Adrenal gland (tissue), 12 donors: ENCODE results near the gene PLIN5. TPM values are rescaled to one million over a fixed set of nuclear protein-coding genes. Genes with fewer than 3 reads are reported as not detected.

Experiments used
- DNase-seq, 7 donors: peaks; one replicate each; pipeline ENCODE4 v3.0.0-alpha.2; 2019 to 2020
- H3K27ac ChIP-seq, 5 donors: fragments of 200-600 bp; sonication (generic) in 4 of 5; 1 replicate in 3 of 5; 2 replicates in 2 of 5; pipeline versions ENCODE4 v1.5.1 to v1.8.0; 2016 to 2020; ENCODE audit warnings: mild to moderate bottlenecking in 1 of 5
- H3K27me3 ChIP-seq: fragments of 200-600 bp; 2 replicates; pipeline ENCODE4 v1.8.0; 2021
- H3K36me3 ChIP-seq, 2 donors: fragments of 200-600 bp; replicated peaks in 1 of 2; 1 replicate in 1 of 2; 2 replicates in 1 of 2; pipeline versions ENCODE4 v1.5.1 to v1.8.0; 2018 to 2022
- H3K4me1 ChIP-seq, 2 donors: fragments of 200-600 bp; replicated peaks in 1 of 2; 1 replicate in 1 of 2; 2 replicates in 1 of 2; pipeline versions ENCODE4 v1.5.1 to v1.8.0; 2018 to 2021
- H3K4me3 ChIP-seq, 4 donors: fragments of 200-600 bp; sonication (generic) in 3 of 4; one replicate each; pipeline ENCODE4 v1.5.1; 2016 to 2018
- H3K9me3 ChIP-seq, 3 donors: fragments of 200-600 bp; sonication (generic) in 1 of 3; replicated peaks in 1 of 3; 1 replicate in 2 of 3; 2 replicates in 1 of 3; pipeline versions ENCODE4 v1.5.1 to v1.8.0; 2016 to 2021
- POLR2A ChIP-seq, 2 donors: fragments of 450-650 bp; IDR thresholded peaks; one replicate each; pipeline ENCODE4 v1.6.1; 2017; ENCODE audit warnings: antibody characterized with exemption in 2 of 2, mild to moderate bottlenecking in 2 of 2, moderate library complexity in 1 of 2
- WGBS, 4 donors: extraction: QIAGEN DNeasy Blood & Tissue Kit in 2 of 4; methylation state at CpG; one replicate each; pipeline versions ENCODE4 v1.1.5 to v1.1.7; 2013 to 2017; 5-methylcytosine and 5-hydroxymethylcytosine counted together
- intact Hi-C, 2 donors: fragments of 100-400 bp; cut with DNase I; formaldehyde crosslinking; loops; one replicate each; pipeline versions ENCODE4 v1.14.1 to v1.15.0; 2022 to 2023
- polyA plus RNA-seq, 3 donors: library from polyadenylated mRNA; stranded (reverse); fragments of 200-250 nt in 2 of 3; fragments of 350-450 nt in 1 of 3; fragmentation: Illumina TruSeq in 1 of 3; extraction: RNeasy Lipid Tissue Mini Kit (QIAGEN cat#74804) in 1 of 3; gene quantifications; one replicate each; pipeline ENCODE4 v1.2.3, GENCODE V29; 2013 to 2014
- total RNA-seq, 9 donors: library from RNA; depleted of rRNA in 4 of 9; stranded (reverse); fragments of >200 nt in 4 of 9; fragments of 120-200 nt in 1 of 9; fragmentation: NEBNext Ultra II Directional in 1 of 9; extraction: Animal tissue kit (Norgen Biotek cat#: 25700) in 1 of 9; gene quantifications; one replicate each; pipeline versions ENCODE4 v1.1.0 to v1.2.4, GENCODE V29; 2013 to 2023
- TF ChIP-seq, protein P1 (sequence below), 6 experiments: fragments of 450-650 bp in 4 of 6; fragments of 200-600 bp in 2 of 6; sonication (generic) in 1 of 6; IDR thresholded peaks; 1 replicate in 5 of 6; 2 replicates in 1 of 6; pipeline versions ENCODE4 v1.5.1 to v1.8.0; 2016 to 2021; ENCODE audit warnings: antibody characterized with exemption in 6 of 6, mild to moderate bottlenecking in 2 of 6, moderate library complexity in 1 of 6
- donor health status: healthy with polysubstance abuse.
- donor health status: Bipolar disorder and iron deficiency.
- donor health status: DM: yes; HTN: yes; CAD: no.
- donor health status: DM: no; HTN: no; CAD: no.
- donor health status: DM: no; HTN: no; CAD: no.
- donor health status: DM: yes; HTN: yes; CAD: no.

PLIN5 gene
- total and polyA plus RNA-seq, 12 donors = 0.57 to 47.6 (median 7.2) TPM

DNA sequence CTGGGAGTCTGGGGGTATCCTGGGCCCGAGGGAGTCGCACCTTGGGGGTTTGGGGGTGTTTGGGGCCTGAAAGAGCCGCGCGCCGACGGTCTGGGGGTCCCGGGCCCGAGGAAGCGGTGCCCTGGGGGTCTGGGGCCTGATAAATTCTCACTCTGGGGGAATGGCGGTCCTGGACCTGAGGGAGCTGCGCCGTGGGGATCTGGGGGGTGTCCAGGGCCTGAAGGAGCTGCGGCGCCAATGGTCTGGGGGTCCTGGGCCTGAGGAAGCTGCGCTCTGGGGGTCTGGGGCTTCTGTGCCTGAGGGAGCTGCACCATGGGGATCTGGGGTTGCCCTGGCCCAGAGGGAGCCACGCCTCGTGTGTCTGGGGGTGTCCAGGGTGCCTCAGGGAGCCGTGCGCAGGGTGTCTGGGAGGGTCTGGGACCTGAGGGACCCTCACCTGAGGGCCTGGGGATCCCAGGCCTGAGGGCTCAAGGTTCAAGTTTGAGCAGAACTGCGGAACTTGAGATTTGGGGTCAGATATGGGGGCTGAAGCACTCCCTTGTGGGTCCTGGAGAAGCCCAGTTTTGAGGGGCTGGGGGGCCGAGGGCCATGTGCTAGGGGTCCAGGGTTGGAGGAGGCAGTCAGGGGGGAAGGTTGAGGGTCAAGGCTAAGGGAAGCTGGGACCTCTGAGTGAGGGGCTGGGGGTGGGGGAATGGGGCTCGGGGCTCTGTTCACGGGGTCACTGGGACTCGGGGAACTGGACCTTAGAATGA lies 61.8 kb downstream of the PLIN5 start:
- TF ChIP-seq, protein P1, sequence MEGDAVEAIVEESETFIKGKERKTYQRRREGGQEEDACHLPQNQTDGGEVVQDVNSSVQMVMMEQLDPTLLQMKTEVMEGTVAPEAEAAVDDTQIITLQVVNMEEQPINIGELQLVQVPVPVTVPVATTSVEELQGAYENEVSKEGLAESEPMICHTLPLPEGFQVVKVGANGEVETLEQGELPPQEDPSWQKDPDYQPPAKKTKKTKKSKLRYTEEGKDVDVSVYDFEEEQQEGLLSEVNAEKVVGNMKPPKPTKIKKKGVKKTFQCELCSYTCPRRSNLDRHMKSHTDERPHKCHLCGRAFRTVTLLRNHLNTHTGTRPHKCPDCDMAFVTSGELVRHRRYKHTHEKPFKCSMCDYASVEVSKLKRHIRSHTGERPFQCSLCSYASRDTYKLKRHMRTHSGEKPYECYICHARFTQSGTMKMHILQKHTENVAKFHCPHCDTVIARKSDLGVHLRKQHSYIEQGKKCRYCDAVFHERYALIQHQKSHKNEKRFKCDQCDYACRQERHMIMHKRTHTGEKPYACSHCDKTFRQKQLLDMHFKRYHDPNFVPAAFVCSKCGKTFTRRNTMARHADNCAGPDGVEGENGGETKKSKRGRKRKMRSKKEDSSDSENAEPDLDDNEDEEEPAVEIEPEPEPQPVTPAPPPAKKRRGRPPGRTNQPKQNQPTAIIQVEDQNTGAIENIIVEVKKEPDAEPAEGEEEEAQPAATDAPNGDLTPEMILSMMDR (IDR thresholded peaks at IDR 0.05) = no peak
- no peak for TF ChIP-seq POLR2A (IDR thresholded peaks at IDR 0.05)
- no peaks in the 10 kb centered on the region for H3K27me3 ChIP-seq
- WGBS, 4 donors = 11 to 24% (median 18%) methylated on average over 19 to 25 of the region's 25 CpGs
- peaks cover 0 to 22% of the 10 kb centered on the region in 2 donors for H3K36me3 ChIP-seq
- peak overlapping the region in 1 of 5 donors; percentile 33 for H3K27ac ChIP-seq
- intact Hi-C loops = no loop called here
- peak overlapping the region; percentile 37 to 71 (median 64) for H3K4me3 ChIP-seq
- DNase-seq = peak in 1 of 7 donors; percentile 28
- H3K9me3 ChIP-seq = no peaks in the 10 kb centered on the region
- peaks cover 16 to 20% of the 10 kb centered on the region in 2 donors for H3K4me1 ChIP-seq

Other genes starting within 250 kb of the PLIN5 start
- under 1 TPM in 1 of 9 donors, not detected in 8; 0.25 TPM for gene TMIGD2, start 232.8 kb downstream of the PLIN5 start, total RNA-seq
- under 1 TPM in 2 of 3 donors, not detected in 1; 0.17 to 0.24 TPM for gene TMIGD2, start 232.8 kb downstream of the PLIN5 start, polyA plus RNA-seq
- 1 to 10 TPM in 4 of 9 donors, under 1 TPM in 2, not detected in 3; 0.34 to 2.4 (median 1.1) TPM for gene FSD1, start 230.6 kb downstream of the PLIN5 start, total RNA-seq
- 1 to 10 TPM in 2 of 3 donors, under 1 TPM in 1; 0.46 to 7.2 (median 3.0) TPM for gene FSD1, start 230.6 kb downstream of the PLIN5 start, polyA plus RNA-seq
- gene STAP2, start 196.4 kb downstream of the PLIN5 start, total RNA-seq = 100 to 1,000 TPM in 1 of 9 donors, 10 to 100 TPM in 6, 1 to 10 TPM in 2; 5.7 to 106 (median 35.8) TPM
- gene STAP2, start 196.4 kb downstream of the PLIN5 start, polyA plus RNA-seq = 10 to 100 TPM in 2 of 3 donors, 1 to 10 TPM in 1; 6.7 to 63.1 (median 39.8) TPM
- 10 to 100 TPM in 6 of 9 donors, 1 to 10 TPM in 3; 4.5 to 37.5 (median 15.6) TPM for gene MPND, start 191.7 kb downstream of the PLIN5 start, total RNA-seq
- gene MPND, start 191.7 kb downstream of the PLIN5 start, polyA plus RNA-seq = 10 to 100 TPM in 2 of 3 donors, 1 to 10 TPM in 1; 7.0 to 52.3 (median 38.5) TPM
- gene SH3GL1, start 134.7 kb downstream of the PLIN5 start, total RNA-seq = 100 to 1,000 TPM in 1 of 9 donors, 10 to 100 TPM in 8; 45.5 to 112 (median 83.8) TPM
- gene SH3GL1, start 134.7 kb downstream of the PLIN5 start, polyA plus RNA-seq = 100 to 1,000 TPM in 1 of 3 donors, 10 to 100 TPM in 2; 20.9 to 104 (median 96.4) TPM
- 10 to 100 TPM in 2 of 9 donors, 1 to 10 TPM in 7; 3.4 to 14.6 (median 8.7) TPM for gene CHAF1A, start 132.6 kb downstream of the PLIN5 start, total RNA-seq
- 1 to 10 TPM; 4.0 to 8.2 (median 7.3) TPM for gene CHAF1A, start 132.6 kb downstream of the PLIN5 start, polyA plus RNA-seq
- gene UBXN6, start 77.4 kb downstream of the PLIN5 start, total RNA-seq = 100 to 1,000 TPM; 113 to 317 (median 268) TPM
- gene UBXN6, start 77.4 kb downstream of the PLIN5 start, polyA plus RNA-seq = 100 to 1,000 TPM in 2 of 3 donors, 10 to 100 TPM in 1; 53.9 to 257 (median 250) TPM
- gene HDGFL2, start 62.9 kb downstream of the PLIN5 start, total RNA-seq = 10 to 100 TPM; 29.9 to 54.6 (median 34.9) TPM
- gene HDGFL2, start 62.9 kb downstream of the PLIN5 start, polyA plus RNA-seq = 10 to 100 TPM; 22.0 to 74.7 (median 55.8) TPM
- gene PLIN4, start 16.7 kb downstream of the PLIN5 start, total RNA-seq = 1 to 10 TPM in 6 of 9 donors, under 1 TPM in 3; 0.17 to 9.1 (median 2.0) TPM
- 10 to 100 TPM in 1 of 3 donors, 1 to 10 TPM in 1, under 1 TPM in 1; 0.09 to 25.4 (median 9.3) TPM for gene PLIN4, start 16.7 kb downstream of the PLIN5 start, polyA plus RNA-seq
- gene LRG1, start 4.8 kb upstream of the PLIN5 start, total RNA-seq = 10 to 100 TPM in 1 of 9 donors, 1 to 10 TPM in 5, under 1 TPM in 2, not detected in 1; 0.33 to 52.5 (median 3.2) TPM
- gene LRG1, start 4.8 kb upstream of the PLIN5 start, polyA plus RNA-seq = 1 to 10 TPM in 2 of 3 donors, under 1 TPM in 1; 0.80 to 1.6 (median 1.2) TPM
- gene SEMA6B, start 24.5 kb upstream of the PLIN5 start, total RNA-seq = 10 to 100 TPM in 8 of 9 donors, 1 to 10 TPM in 1; 7.1 to 59.2 (median 37.2) TPM
- 10 to 100 TPM in 2 of 3 donors, 1 to 10 TPM in 1; 3.1 to 19.8 (median 15.9) TPM for gene SEMA6B, start 24.5 kb upstream of the PLIN5 start, polyA plus RNA-seq
- gene TNFAIP8L1, start 104.3 kb upstream of the PLIN5 start, total RNA-seq = 1 to 10 TPM; 2.6 to 8.1 (median 5.4) TPM
- gene TNFAIP8L1, start 104.3 kb upstream of the PLIN5 start, polyA plus RNA-seq = 10 to 100 TPM in 1 of 3 donors, 1 to 10 TPM in 2; 2.6 to 13.8 (median 5.8) TPM
- gene MYDGF, start 135.1 kb upstream of the PLIN5 start, total RNA-seq = 100 to 1,000 TPM in 2 of 9 donors, 10 to 100 TPM in 7; 52.1 to 159 (median 74.9) TPM
- gene MYDGF, start 135.1 kb upstream of the PLIN5 start, polyA plus RNA-seq = 10 to 100 TPM; 35.9 to 86.9 (median 76.1) TPM
- 100 to 1,000 TPM in 1 of 9 donors, 10 to 100 TPM in 7, 1 to 10 TPM in 1; 9.5 to 117 (median 50.2) TPM for gene DPP9, start 188.6 kb upstream of the PLIN5 start, total RNA-seq
- gene DPP9, start 188.6 kb upstream of the PLIN5 start, polyA plus RNA-seq = 10 to 100 TPM; 14.6 to 56.3 (median 32.1) TPM